Aorta (tissue), 5 donors: ENCODE results near the gene TSPAN14. TPM values are rescaled to one million over a fixed set of nuclear protein-coding genes. Genes with fewer than 3 reads are reported as not detected.
A peak's percentile ranks its signal among the peaks of the same experiment; 100 is the strongest.

ENCODE experiments used
- ATAC-seq: fragments of 200-7000 bp; cut with Tn5 transposase; one replicate; pipeline ENCODE4 v1.9.1; 2022; ENCODE audit warnings: moderate library complexity; ENCODE audit not compliant: low FRiP score
- DNase-seq, 2 donors: peaks; one replicate each; pipeline ENCODE4 v3.0.0-alpha.2; 2020
- H3K27ac ChIP-seq, 2 donors: one replicate each; pipeline ENCODE4 v1.5.1; 2013; ENCODE audit warnings: low read length in 2 of 2, mild to moderate bottlenecking in 2 of 2, moderate library complexity in 2 of 2, control low read depth in 1 of 2, inconsistent platforms in 1 of 2, low read depth in 1 of 2
- H3K27me3 ChIP-seq, 2 donors: one replicate each; pipeline ENCODE4 v1.6.1; 2013; ENCODE audit warnings: control low read depth in 1 of 2, low read length in 1 of 2, mild to moderate bottlenecking in 1 of 2, moderate library complexity in 1 of 2; ENCODE audit not compliant: insufficient read depth in 2 of 2, control insufficient read depth in 1 of 2
- H3K36me3 ChIP-seq, 2 donors: one replicate each; pipeline ENCODE4 v1.6.1; 2013; ENCODE audit warnings: control low read depth in 1 of 2, low read length in 1 of 2, mild to moderate bottlenecking in 1 of 2; ENCODE audit not compliant: insufficient read depth in 2 of 2, control insufficient read depth in 1 of 2
- H3K4me1 ChIP-seq, 2 donors: one replicate each; pipeline ENCODE4 v1.6.1; 2013; ENCODE audit warnings: low read length in 2 of 2, control low read depth in 1 of 2, mild to moderate bottlenecking in 1 of 2, moderate library complexity in 1 of 2; ENCODE audit not compliant: insufficient read depth in 2 of 2, control insufficient read depth in 1 of 2
- H3K4me3 ChIP-seq, 2 donors: one replicate each; pipeline ENCODE4 v1.5.1; 2013; ENCODE audit warnings: low read length in 2 of 2, control low read depth in 1 of 2, mild to moderate bottlenecking in 1 of 2
- H3K9me3 ChIP-seq: one replicate; pipeline ENCODE4 v1.6.1; 2013; ENCODE audit warnings: mild to moderate bottlenecking, low read length; ENCODE audit not compliant: control insufficient read depth
- WGBS, 2 donors: extraction: QIAGEN DNeasy Blood & Tissue Kit; methylation state at CpG; one replicate each; pipeline ENCODE4 v1.1.7; 2013; 5-methylcytosine and 5-hydroxymethylcytosine counted together
- intact Hi-C, 2 donors: fragments of 100-400 bp; cut with DNase I; formaldehyde crosslinking; loops; one replicate each; pipeline versions ENCODE4 v1.14.2 to v1.15.0; 2022
- long read RNA-seq, 2 donors: library from polyadenylated mRNA; unstranded; transcript quantifications; one replicate each; pipeline ENCODE4 v2.0.0, GENCODE V29; 2020 to 2021
- polyA plus RNA-seq, 2 donors: library from polyadenylated mRNA; stranded (reverse); fragments of 200-250 nt; gene quantifications; one replicate each; pipeline ENCODE4 v1.2.3, GENCODE V29; 2013
- total RNA-seq, 2 donors: library from RNA; stranded (reverse); fragmentation: NEBNext Ultra II Directional; extraction: Animal tissue kit (Norgen Biotek cat#: 25700); gene quantifications; one replicate each; pipeline ENCODE4 v1.2.1, GENCODE V29; 2021
- donor health status: healthy with polysubstance abuse.
- donor health status: Bipolar disorder and iron deficiency.
- donor health status: DM: no; HTN: no; CAD: no.
- donor health status: DM: no; HTN: no; CAD: no.
- donor health status: DM: yes; HTN: yes; CAD: no.

TSPAN14 gene
- total RNA-seq (10 to 100 TPM; 59.5 to 61.5 TPM), polyA plus RNA-seq (10 to 100 TPM; 12.3 to 13.8 TPM)
- long read RNA-seq, donor 1, full-length matches to known transcripts = 23 of 60 reads
- long read RNA-seq, donor 1, partial matches to known transcripts = 2 of 60 reads
- long read RNA-seq, donor 1, other reads (novel, unspliced or antisense) = 35 of 60 reads
- long read RNA-seq, donor 2, full-length matches to known transcripts = 2 of 23 reads
- long read RNA-seq, donor 2, partial matches to known transcripts = 2 of 23 reads
- long read RNA-seq, donor 2, other reads (novel, unspliced or antisense) = 19 of 23 reads

GRCh38 chr10:80453842-80454512 is at the start of gene TSPAN14:
Gene TSPAN14, plus strand, starts transcription at chr10:80454310. Its CDS starts 34,924 bp downstream, at chr10:80489234.
- DNase-seq = peak; percentile 90 to 95
- Histone ChIP-seq H3K9me3 (no peaks in the 10 kb centered on the region), H3K4me3 (peak within 1 kb of the TSS; percentile 73 to 94), H3K27ac (peak within 1 kb of the TSS; percentile 65 to 83), H3K4me1 (no peaks in the 10 kb centered on the region), H3K36me3 (no peaks in the 10 kb centered on the region), H3K27me3 (no peaks in the 10 kb centered on the region)
- peak; percentile 93 for ATAC-seq
- WGBS, 2 donors = 0 to 1% methylated on average over 20 to 96 of the region's 97 CpGs
- intact Hi-C loops = loop anchor here in 1 of 2 donors (2.0 kb wide), 1 partner anchor 45 kb away; the partner anchor contains the start of gene PRXL2A

- intact Hi-C loops = no loop called here
- no peak overlapping the region for H3K27ac ChIP-seq
- no peaks in the 10 kb centered on the region for H3K9me3 ChIP-seq
- no peak for ATAC-seq
- no peak for DNase-seq
- no peak overlapping the region for H3K4me3 ChIP-seq
- no peaks in the 10 kb centered on the region for H3K36me3 ChIP-seq
- no peaks in the 10 kb centered on the region for H3K4me1 ChIP-seq
- WGBS, 2 donors = 91 to 92% methylated on average over 1 of the region's 1 CpG
- no peaks in the 10 kb centered on the region for H3K27me3 ChIP-seq
Observed at GRCh38 chr10:80405035-80405434, 49.1 kb upstream of the TSPAN14 start.

- H3K27me3 ChIP-seq = no peaks in the 10 kb centered on the region
- ATAC-seq (no peak), DNase-seq (no peak)
- H3K9me3 ChIP-seq = no peaks in the 10 kb centered on the region
- H3K27ac ChIP-seq = no peak overlapping the region
- intact Hi-C loops = no loop called here
- H3K4me3 ChIP-seq = no peak overlapping the region
- WGBS, 2 donors = 69 to 78% methylated on average over 4 of the region's 4 CpGs
- no peaks in the 10 kb centered on the region for H3K36me3 ChIP-seq
- H3K4me1 ChIP-seq = no peaks in the 10 kb centered on the region
Observed at GRCh38 chr10:80405626-80406025, 48.5 kb upstream of the TSPAN14 start.

GRCh38 chr10:80406204-80406603 is 47.9 kb upstream of the TSPAN14 start:
- H3K27ac ChIP-seq = no peak overlapping the region
- no peaks in the 10 kb centered on the region for H3K36me3 ChIP-seq
- no peak overlapping the region for H3K4me3 ChIP-seq
- no peaks in the 10 kb centered on the region for H3K4me1 ChIP-seq
- H3K27me3 ChIP-seq = no peaks in the 10 kb centered on the region
- no peak for ATAC-seq
- WGBS, 2 donors = 77 to 78% methylated on average over 4 of the region's 4 CpGs
- intact Hi-C loops = no loop called here
- no peak for DNase-seq
- H3K9me3 ChIP-seq = no peaks in the 10 kb centered on the region

GRCh38 chr10:80407812-80408241 is 46.3 kb upstream of the TSPAN14 start:
- ATAC-seq (peak; percentile 24), DNase-seq (no peak)
- Histone ChIP-seq H3K4me3 (peak overlapping the region; percentile 44 to 76), H3K27ac (no peak overlapping the region), H3K9me3 (no peaks in the 10 kb centered on the region), H3K4me1 (no peaks in the 10 kb centered on the region), H3K36me3 (no peaks in the 10 kb centered on the region), H3K27me3 (no peaks in the 10 kb centered on the region)
- 14 to 15% methylated on average over 16 of the region's 16 CpGs for WGBS, 2 donors
- intact Hi-C loops = loop anchor here in 1 of 2 donors (2.0 kb wide), 1 partner anchor 47 kb away; the partner anchor contains the start of gene TSPAN14

- DNase-seq (peak; percentile 91 to 95), ATAC-seq (peak; percentile 94)
- Histone ChIP-seq H3K27ac (peak within 1 kb of the TSS in 1 of 2 donors; percentile 4), H3K4me3 (peak within 1 kb of the TSS; percentile 71 to 76), H3K9me3 (no peaks in the 10 kb centered on the region), H3K36me3 (no peaks in the 10 kb centered on the region), H3K4me1 (no peaks in the 10 kb centered on the region), H3K27me3 (no peaks in the 10 kb centered on the region)
- intact Hi-C loops = loop anchor here in 1 of 2 donors (2.0 kb wide), 1 partner anchor 46 kb away; the partner anchor contains the start of gene TSPAN14
- WGBS, 2 donors = 0 to 1% methylated on average over 90 to 96 of the region's 96 CpGs
Observed at GRCh38 chr10:80408242-80409101, 45.6 kb upstream of the TSPAN14 start, which contains the start of gene PRXL2A. Gene PRXL2A, plus strand, starts transcription at chr10:80408551. Its CDS starts 11,917 bp downstream, at chr10:80420468.

GRCh38 chr10:80409121-80409520 is 45.0 kb upstream of the TSPAN14 start:
- WGBS, 2 donors = 38% methylated on average over 12 of the region's 12 CpGs
- Histone ChIP-seq H3K27ac (no peak overlapping the region), H3K27me3 (no peaks in the 10 kb centered on the region), H3K4me1 (no peaks in the 10 kb centered on the region), H3K9me3 (no peaks in the 10 kb centered on the region), H3K36me3 (no peaks in the 10 kb centered on the region), H3K4me3 (peak overlapping the region; percentile 71 to 76)
- no peak for DNase-seq
- ATAC-seq = no peak
- intact Hi-C loops = loop anchor here in 1 of 2 donors (2.0 kb wide), 1 partner anchor 46 kb away; the partner anchor contains the start of gene TSPAN14

GRCh38 chr10:80410122-80410521 is 44.0 kb upstream of the TSPAN14 start:
- ATAC-seq = no peak
- DNase-seq = no peak
- no peaks in the 10 kb centered on the region for H3K36me3 ChIP-seq
- WGBS, 2 donors = 59% methylated on average over 2 of the region's 2 CpGs
- H3K9me3 ChIP-seq = no peaks in the 10 kb centered on the region
- H3K4me1 ChIP-seq = no peaks in the 10 kb centered on the region
- intact Hi-C loops = no loop called here
- H3K4me3 ChIP-seq = no peak overlapping the region
- no peak overlapping the region for H3K27ac ChIP-seq
- no peaks in the 10 kb centered on the region for H3K27me3 ChIP-seq
